ENCODE data around the gene KRTAP20-4.

The KRTAP20-4 gene

DNA sequence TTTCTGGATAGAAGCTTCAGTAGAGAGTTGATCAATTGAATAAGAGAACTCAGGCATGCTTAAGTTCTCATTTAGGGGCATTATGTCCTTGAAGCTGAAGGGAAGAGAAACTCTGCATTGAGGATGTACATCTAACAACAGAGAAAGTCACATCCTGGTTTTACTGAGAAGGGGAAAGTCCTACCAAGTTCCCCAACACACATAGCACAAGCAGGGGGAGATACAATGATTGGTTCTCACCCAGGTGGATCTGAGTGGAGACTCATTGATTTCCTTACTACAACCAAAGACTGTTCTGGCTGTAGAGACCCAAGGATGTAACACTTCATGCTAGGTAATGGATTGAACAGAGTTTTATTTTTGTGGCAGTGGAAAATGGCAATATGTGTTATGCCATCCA, 5.2 kb upstream of the KRTAP20-4 start:
- TF ChIP-seq POLR2A (IDR thresholded peaks at IDR 0.05; ENCODE audit: low read depth, low read length) (no peak), POLR2AphosphoS5 (IDR thresholded peaks at IDR 0.05; ENCODE audit: low read depth, low read length) (no peak)
- DNase-seq (ENCODE audit: insufficient read length): no peak
- FAIRE-seq: no peak

- FAIRE-seq (no peak), DNase-seq (ENCODE audit: insufficient read length) (no peak)
- no peak for TF ChIP-seq POLR2A (IDR thresholded peaks at IDR 0.05; ENCODE audit: low read depth, low read length)
- no peak for TF ChIP-seq POLR2AphosphoS5 (IDR thresholded peaks at IDR 0.05; ENCODE audit: low read depth, low read length)
- no peak for TF ChIP-seq TAF1 (IDR thresholded peaks at IDR 0.05; ENCODE audit: borderline replicate concordance, low read depth, low read length)
Observed at GRCh38 chr21:30616125-30616524, 4.3 kb upstream of the KRTAP20-4 start, which contains the start of gene KRTAP20-1. TSS of gene KRTAP20-1 (plus strand) at chr21:30616425. CDS start at chr21:30616455, 30 bp downstream.

DNA sequence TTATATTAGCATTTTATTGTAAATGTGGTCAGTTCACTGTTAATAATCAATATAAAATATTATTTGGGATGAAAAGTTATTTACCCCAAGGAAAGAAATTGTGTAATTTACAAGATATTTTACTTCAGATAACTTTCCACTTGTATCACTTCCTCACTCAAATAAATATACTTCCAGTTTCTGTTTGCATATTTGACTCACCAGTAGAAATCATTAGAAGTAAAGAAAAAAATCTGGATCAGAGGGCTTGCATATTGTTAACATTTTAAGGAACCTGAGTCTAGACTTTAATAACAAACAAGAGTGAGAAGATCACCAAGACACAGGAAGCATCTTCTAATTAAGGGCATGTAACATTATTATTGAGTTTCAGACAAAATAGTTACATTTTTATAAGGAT, 347 bp upstream of the KRTAP20-4 start:
- FAIRE-seq (no peak), DNase-seq (ENCODE audit: insufficient read length) (no peak)
- no peak for TF ChIP-seq TAF1 (IDR thresholded peaks at IDR 0.05; ENCODE audit: borderline replicate concordance, low read depth, low read length)

DNA sequence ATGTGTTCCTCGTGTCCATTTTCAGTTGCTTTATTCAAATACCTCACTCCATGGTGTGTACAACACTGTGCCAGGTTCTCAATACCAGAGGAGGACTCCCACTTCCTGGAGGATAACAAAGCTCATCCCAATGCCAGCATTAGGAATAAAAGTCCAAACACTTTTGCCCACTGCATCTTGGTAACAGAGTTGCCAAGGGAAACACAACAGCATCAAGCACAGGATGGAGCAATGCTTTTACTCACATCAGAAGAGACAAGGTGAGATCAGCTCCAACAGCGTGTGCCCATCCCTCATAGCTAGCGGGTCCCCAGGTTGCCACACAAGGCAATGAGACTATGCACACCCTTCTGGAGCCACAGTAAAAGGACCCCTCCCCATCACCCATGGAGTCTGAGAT, 2.9 kb downstream of the KRTAP20-4 start:
- FAIRE-seq: no peak

DNA sequence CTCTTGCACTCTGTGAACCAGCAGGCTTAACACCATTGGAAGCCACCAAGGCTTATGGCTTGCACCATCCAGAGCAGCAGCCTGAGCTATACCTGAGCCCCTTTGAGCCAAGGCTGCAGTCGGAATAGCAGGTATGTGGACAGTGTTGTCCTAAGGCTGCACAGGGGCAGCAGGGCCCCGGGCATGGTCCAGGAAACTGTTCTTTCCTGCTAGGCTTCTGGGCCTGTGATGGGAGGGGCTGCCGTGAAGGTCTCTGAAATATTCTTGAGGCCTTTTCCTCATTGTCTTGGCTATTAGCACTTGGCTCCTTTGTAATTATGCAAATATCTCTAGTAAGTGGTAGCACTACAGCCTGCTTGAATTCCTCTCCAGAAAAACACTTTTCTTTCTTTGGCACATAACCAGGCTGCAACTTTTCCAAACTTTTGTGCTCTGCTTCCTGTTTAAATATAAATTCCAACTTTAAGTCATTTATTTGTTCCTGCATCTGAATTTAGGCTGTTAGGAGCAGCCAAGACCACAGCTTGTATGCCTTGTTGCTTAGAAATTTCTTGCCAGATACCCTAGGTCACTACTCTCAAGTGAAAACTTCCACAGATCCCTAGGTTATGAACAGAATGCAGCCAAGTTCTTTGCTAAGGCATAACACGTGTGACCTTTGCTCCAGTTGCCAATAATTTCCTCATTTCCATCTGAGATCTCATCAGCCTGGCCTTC, 5.2 kb downstream of the KRTAP20-4 start:
- FAIRE-seq: no peak
- no peak for TF ChIP-seq POLR2A (IDR thresholded peaks at IDR 0.05; ENCODE audit: low read depth, low read length)
- TF ChIP-seq TAF1 (IDR thresholded peaks at IDR 0.05; ENCODE audit: borderline replicate concordance, low read depth, low read length): no peak
- no peak for TF ChIP-seq POLR2AphosphoS5 (IDR thresholded peaks at IDR 0.05; ENCODE audit: low read depth, low read length)
- no peak for DNase-seq (ENCODE audit: insufficient read length)

More for the DNA sequence above, 2.9 kb downstream of the KRTAP20-4 start:
- DNase-seq (ENCODE audit: insufficient read length): no peak
- TF ChIP-seq POLR2AphosphoS5 (IDR thresholded peaks at IDR 0.05; ENCODE audit: low read depth, low read length): no peak
- TF ChIP-seq POLR2A (IDR thresholded peaks at IDR 0.05; ENCODE audit: low read depth, low read length): no peak
- no peak for TF ChIP-seq TAF1 (IDR thresholded peaks at IDR 0.05; ENCODE audit: borderline replicate concordance, low read depth, low read length)

GRCh38 chr21:30628109-30628508, 7.7 kb downstream of the KRTAP20-4 start:
- DNase-seq (ENCODE audit: insufficient read length) (no peak), FAIRE-seq (no peak)
- TF ChIP-seq POLR2A (IDR thresholded peaks at IDR 0.05; ENCODE audit: low read depth, low read length): no peak
- TF ChIP-seq POLR2AphosphoS5 (IDR thresholded peaks at IDR 0.05; ENCODE audit: low read depth, low read length): no peak
- no peak for TF ChIP-seq TAF1 (IDR thresholded peaks at IDR 0.05; ENCODE audit: borderline replicate concordance, low read depth, low read length)

DNA sequence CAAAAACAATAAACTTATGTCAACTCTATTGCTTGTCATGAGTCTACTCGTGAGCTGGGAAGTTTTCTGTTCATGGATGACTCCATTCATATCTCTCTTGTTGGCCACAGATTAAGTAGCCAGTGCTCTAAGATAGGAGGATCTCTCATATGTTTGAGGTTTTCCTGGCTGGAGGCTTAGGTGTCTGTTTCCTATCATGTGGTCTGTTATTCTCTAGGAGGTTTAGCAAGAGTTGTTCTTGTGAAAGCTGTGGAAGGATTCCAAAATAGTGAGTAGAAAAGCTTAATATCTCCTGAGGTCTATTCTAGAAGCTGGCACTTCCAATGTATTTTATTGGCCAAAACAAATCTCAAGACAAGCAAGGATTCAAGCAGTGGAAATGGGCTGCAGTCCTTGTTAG, 8.8 kb downstream of the KRTAP20-4 start:
- DNase-seq (ENCODE audit: insufficient read length): no peak
- no peak for FAIRE-seq
- TF ChIP-seq POLR2AphosphoS5 (IDR thresholded peaks at IDR 0.05; ENCODE audit: low read depth, low read length) (no peak), POLR2A (IDR thresholded peaks at IDR 0.05; ENCODE audit: low read depth, low read length) (no peak), TAF1 (IDR thresholded peaks at IDR 0.05; ENCODE audit: borderline replicate concordance, low read depth, low read length) (no peak)

GRCh38 chr21:30634906-30635305, 14.5 kb downstream of the KRTAP20-4 start, which contains the start of gene KRTAP20-2:
TSS of gene KRTAP20-2 (plus strand) at chr21:30635206. CDS start at chr21:30635264, 58 bp downstream.
- no peak for DNase-seq (ENCODE audit: insufficient read length)
- FAIRE-seq: no peak

GRCh38 chr21:30638686-30639085, 18.3 kb downstream of the KRTAP20-4 start:
- no peak for TF ChIP-seq POLR2AphosphoS5 (IDR thresholded peaks at IDR 0.05; ENCODE audit: low read depth, low read length)
- no peak for FAIRE-seq

More at GRCh38 chr21:30634906-30635305, 14.5 kb downstream of the KRTAP20-4 start, which contains the start of gene KRTAP20-2:
- TF ChIP-seq TAF1 (IDR thresholded peaks at IDR 0.05; ENCODE audit: borderline replicate concordance, low read depth, low read length) (no peak), POLR2A (IDR thresholded peaks at IDR 0.05; ENCODE audit: low read depth, low read length) (no peak), POLR2AphosphoS5 (IDR thresholded peaks at IDR 0.05; ENCODE audit: low read depth, low read length) (no peak)

DNA sequence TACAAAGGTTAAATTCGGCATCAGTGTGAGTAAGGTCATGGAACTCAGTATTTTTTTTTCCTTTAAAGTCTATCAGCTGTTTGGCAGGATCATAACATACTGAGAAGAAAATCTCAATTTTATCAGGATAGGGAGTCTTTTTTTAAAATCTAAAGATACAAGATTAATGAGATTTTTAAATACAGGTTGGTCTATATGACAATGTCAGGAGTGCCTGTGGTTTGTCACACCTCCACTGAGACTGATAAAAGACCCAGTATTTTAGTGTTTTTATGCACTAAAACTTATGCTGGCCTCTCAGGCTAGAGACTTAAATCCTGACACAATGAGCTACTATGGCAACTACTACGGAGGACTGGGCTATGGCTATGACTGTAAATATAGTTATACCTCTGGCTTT, 22.1 kb downstream of the KRTAP20-4 start, which contains the start of gene KRTAP20-3:
Gene KRTAP20-3 (plus strand): TSS at position 301 of the 400 bp plus-strand sequence.
- DNase-seq (ENCODE audit: insufficient read length) (no peak), FAIRE-seq (no peak)
- no peak for TF ChIP-seq TAF1 (IDR thresholded peaks at IDR 0.05; ENCODE audit: borderline replicate concordance, low read depth, low read length)
- no peak for TF ChIP-seq POLR2AphosphoS5 (IDR thresholded peaks at IDR 0.05; ENCODE audit: low read depth, low read length)
- no peak for TF ChIP-seq POLR2A (IDR thresholded peaks at IDR 0.05; ENCODE audit: low read depth, low read length)

More at GRCh38 chr21:30638686-30639085, 18.3 kb downstream of the KRTAP20-4 start:
- no peak for DNase-seq (ENCODE audit: insufficient read length)

- FAIRE-seq: no peak
- DNase-seq (ENCODE audit: insufficient read length): no peak
- no peak for TF ChIP-seq POLR2AphosphoS5 (IDR thresholded peaks at IDR 0.05; ENCODE audit: low read depth, low read length)
- no peak for TF ChIP-seq TAF1 (IDR thresholded peaks at IDR 0.05; ENCODE audit: borderline replicate concordance, low read depth, low read length)
- no peak for TF ChIP-seq POLR2A (IDR thresholded peaks at IDR 0.05; ENCODE audit: low read depth, low read length)
Observed at GRCh38 chr21:30646904-30647414, 26.5 kb downstream of the KRTAP20-4 start.

- TF ChIP-seq POLR2A (IDR thresholded peaks at IDR 0.05; ENCODE audit: low read depth, low read length): no peak
- no peak for TF ChIP-seq POLR2AphosphoS5 (IDR thresholded peaks at IDR 0.05; ENCODE audit: low read depth, low read length)
- no peak for TF ChIP-seq TAF1 (IDR thresholded peaks at IDR 0.05; ENCODE audit: borderline replicate concordance, low read depth, low read length)
- DNase-seq (ENCODE audit: insufficient read length) (no peak), FAIRE-seq (no peak)
Observed at GRCh38 chr21:30652891-30653290, 32.5 kb downstream of the KRTAP20-4 start.

All from GM12892 (cell line).